Smooth muscle cell (in vitro differentiated cells): ENCODE measurements around the gene SLC22A6. TPM values are rescaled to one million over a fixed set of nuclear protein-coding genes. Genes with fewer than 3 reads are reported as not detected.

Source experiments
- DNase-seq: peaks from one replicate; lab custom pipeline; 2025; ENCODE audit not compliant: unreplicated experiment; lab: John Stamatoyannopoulos, UW
- H2AFZ ChIP-seq: fragments of 200-600 bp; sonication (generic); 2 replicates; pipeline ENCODE4 v1.6.0; 2016; ENCODE audit warnings: antibody characterized with exemption, low read depth, mild to moderate bottlenecking
- H3F3A ChIP-seq: fragments of 200-600 bp; sonication (generic); 2 replicates; pipeline ENCODE4 v1.6.0; 2017; ENCODE audit warnings: antibody characterized with exemption, low read depth
- H3K27ac ChIP-seq: fragments of 200-600 bp; sonication (generic); 2 replicates; pipeline ENCODE4 v1.5.1; 2016; ENCODE audit warnings: low read depth, mild to moderate bottlenecking
- H3K27me3 ChIP-seq: fragments of 200-600 bp; sonication (generic); 2 replicates; pipeline ENCODE4 v1.6.1; 2016; ENCODE audit warnings: low read depth, mild to moderate bottlenecking
- H3K36me3 ChIP-seq: fragments of 200-600 bp; sonication (generic); 2 replicates; pipeline ENCODE4 v1.5.1; 2016; ENCODE audit warnings: low read depth
- H3K4me1 ChIP-seq: fragments of 200-600 bp; sonication (generic); 2 replicates; pipeline ENCODE4 v1.5.1; 2016; ENCODE audit warnings: low read depth
- H3K4me2 ChIP-seq: fragments of 200-600 bp; sonication (generic); 2 replicates; pipeline ENCODE4 v1.6.0; 2016; ENCODE audit warnings: mild to moderate bottlenecking
- H3K4me3 ChIP-seq: fragments of 200-600 bp; sonication (generic); 2 replicates; pipeline ENCODE4 v1.5.1; 2016; ENCODE audit warnings: mild to moderate bottlenecking
- H3K79me2 ChIP-seq: fragments of 200-600 bp; sonication (generic); 2 replicates; pipeline ENCODE4 v1.6.0; 2016; ENCODE audit warnings: low read depth, mild to moderate bottlenecking
- H3K9ac ChIP-seq: fragments of 200-600 bp; sonication (generic); 2 replicates; pipeline ENCODE4 v1.6.0; 2016; ENCODE audit warnings: low read depth
- H3K9me3 ChIP-seq: fragments of 200-600 bp; sonication (generic); replicated peaks from 2 replicates; pipeline ENCODE4 v1.5.1; 2016; ENCODE audit warnings: low read depth
- H4K20me1 ChIP-seq: fragments of 200-600 bp; sonication (generic); 2 replicates; pipeline ENCODE4 v1.6.0; 2016; ENCODE audit warnings: low read depth
- WGBS: methylation state at CpG from one replicate; pipeline ENCODE4 v1.1.7; 2016; ENCODE audit warnings: low lambda C conversion rate; 5-methylcytosine and 5-hydroxymethylcytosine counted together
- polyA plus RNA-seq: library from polyadenylated mRNA; unstranded; fragments of >200 nt; fragmentation: Nextera tagmentation; extraction: Ambion mirVana; gene quantifications from 2 replicates; pipeline ENCODE4 v1.2.1, GENCODE V29; 2016
- total RNA-seq: library from RNA; depleted of rRNA; stranded (reverse); fragments of >200 nt; gene quantifications from 2 replicates; pipeline ENCODE4 v1.2.3, GENCODE V29; 2014
- TF ChIP-seq, protein P1 (sequence below): fragments of 200-600 bp; sonication (generic); IDR thresholded peaks from 2 replicates; pipeline ENCODE4 v1.5.1; 2017; ENCODE audit warnings: borderline replicate concordance, mild to moderate bottlenecking, antibody characterized with exemption; ENCODE audit not compliant: insufficient read depth, poor library complexity, severe bottlenecking

Gene SLC22A6
- total and polyA plus RNA-seq, 2 experiments from 2014 or later = not detected

DNA sequence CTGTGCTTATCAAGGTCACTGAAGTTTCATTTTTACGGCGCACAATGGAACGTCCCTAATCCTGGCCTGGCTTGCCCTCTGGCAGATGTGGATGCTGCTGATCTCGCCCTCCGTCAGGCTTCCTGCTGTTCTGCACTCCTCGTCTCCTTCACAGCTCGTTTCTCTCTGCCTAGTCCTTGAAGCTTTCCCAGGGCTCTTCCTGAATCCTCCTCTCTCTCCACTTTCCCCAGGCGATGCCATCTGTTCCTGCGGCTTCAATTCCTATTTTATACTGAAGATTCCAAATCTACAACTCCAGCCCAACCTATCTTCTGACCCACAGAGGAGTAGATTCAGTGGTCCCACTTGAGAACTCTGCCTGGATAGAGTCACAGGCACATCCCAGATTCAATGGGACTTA lies 16.7 kb upstream of the SLC22A6 start:
- TF ChIP-seq, protein P1, sequence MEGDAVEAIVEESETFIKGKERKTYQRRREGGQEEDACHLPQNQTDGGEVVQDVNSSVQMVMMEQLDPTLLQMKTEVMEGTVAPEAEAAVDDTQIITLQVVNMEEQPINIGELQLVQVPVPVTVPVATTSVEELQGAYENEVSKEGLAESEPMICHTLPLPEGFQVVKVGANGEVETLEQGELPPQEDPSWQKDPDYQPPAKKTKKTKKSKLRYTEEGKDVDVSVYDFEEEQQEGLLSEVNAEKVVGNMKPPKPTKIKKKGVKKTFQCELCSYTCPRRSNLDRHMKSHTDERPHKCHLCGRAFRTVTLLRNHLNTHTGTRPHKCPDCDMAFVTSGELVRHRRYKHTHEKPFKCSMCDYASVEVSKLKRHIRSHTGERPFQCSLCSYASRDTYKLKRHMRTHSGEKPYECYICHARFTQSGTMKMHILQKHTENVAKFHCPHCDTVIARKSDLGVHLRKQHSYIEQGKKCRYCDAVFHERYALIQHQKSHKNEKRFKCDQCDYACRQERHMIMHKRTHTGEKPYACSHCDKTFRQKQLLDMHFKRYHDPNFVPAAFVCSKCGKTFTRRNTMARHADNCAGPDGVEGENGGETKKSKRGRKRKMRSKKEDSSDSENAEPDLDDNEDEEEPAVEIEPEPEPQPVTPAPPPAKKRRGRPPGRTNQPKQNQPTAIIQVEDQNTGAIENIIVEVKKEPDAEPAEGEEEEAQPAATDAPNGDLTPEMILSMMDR = no peak
- H4K20me1 ChIP-seq = no peaks in the 10 kb centered on the region
- no peaks in the 10 kb centered on the region for H3K27me3 ChIP-seq
- H3K9me3 ChIP-seq = no peaks in the 10 kb centered on the region
- H3K4me3 ChIP-seq = no peak overlapping the region
- no peaks in the 10 kb centered on the region for H3F3A ChIP-seq
- no peaks in the 10 kb centered on the region for H3K79me2 ChIP-seq
- H3K9ac ChIP-seq = no peak overlapping the region
- H3K4me1 ChIP-seq = no peaks in the 10 kb centered on the region
- H3K4me2 ChIP-seq = no peak overlapping the region
- no peak for DNase-seq
- H2AFZ ChIP-seq = no peak overlapping the region
- no peak overlapping the region for H3K27ac ChIP-seq
- no peaks in the 10 kb centered on the region for H3K36me3 ChIP-seq
- 67% methylated on average over 9 of the region's 9 CpGs for WGBS

DNA sequence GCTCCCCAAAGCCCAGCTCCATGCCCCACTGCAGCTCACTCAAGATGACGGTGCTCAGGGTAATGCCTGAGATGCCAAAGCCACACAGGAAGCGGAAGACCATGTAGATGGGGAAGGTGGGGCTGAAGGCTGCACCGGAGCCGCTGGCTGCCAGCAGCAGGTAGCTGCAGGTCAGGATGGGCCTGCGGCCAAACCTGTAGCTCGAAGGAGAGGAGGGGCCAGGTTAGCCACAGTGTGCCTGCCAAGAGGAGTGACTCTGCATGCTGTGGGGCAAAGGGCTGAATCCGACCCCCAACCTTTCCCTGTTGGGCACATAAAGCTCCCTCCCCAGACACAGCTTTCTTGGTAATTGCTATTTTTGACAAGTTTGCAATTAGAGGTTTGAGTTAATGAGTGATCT lies 14.9 kb upstream of the SLC22A6 start:
- Histone ChIP-seq H3K9me3 (no peaks in the 10 kb centered on the region), H3K27ac (no peak overlapping the region), H3K4me2 (no peak overlapping the region), H3K27me3 (no peaks in the 10 kb centered on the region), H3K4me3 (no peak overlapping the region), H3K4me1 (no peaks in the 10 kb centered on the region), H2AFZ (no peak overlapping the region), H3K79me2 (no peaks in the 10 kb centered on the region), H3K9ac (no peak overlapping the region), H4K20me1 (no peaks in the 10 kb centered on the region), H3F3A (no peaks in the 10 kb centered on the region), H3K36me3 (no peaks in the 10 kb centered on the region)
- TF ChIP-seq, protein P1 = no peak
- 92% methylated on average over 7 of the region's 7 CpGs for WGBS
- DNase-seq = no peak

DNA sequence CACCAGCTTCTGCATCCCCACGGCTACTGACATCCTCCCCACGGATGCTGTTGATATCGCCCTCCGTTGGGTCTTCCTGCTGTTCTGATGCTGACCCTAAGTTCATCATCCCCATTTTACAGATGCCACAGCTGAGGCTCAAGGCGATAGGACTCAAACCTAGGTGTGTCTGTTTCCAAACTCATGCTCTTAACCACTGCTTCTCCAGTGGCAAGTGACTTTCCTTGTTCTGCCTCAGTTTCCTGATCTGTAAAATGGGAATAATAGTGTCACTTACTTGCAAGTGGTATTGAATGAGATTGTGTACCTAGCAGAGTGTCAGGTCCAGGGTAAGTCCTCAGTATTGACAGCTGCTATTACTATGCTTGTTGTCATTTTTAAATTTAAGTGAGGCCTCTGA lies 14.4 kb upstream of the SLC22A6 start:
- TF ChIP-seq, protein P1 = no peak
- Histone ChIP-seq H3K27me3 (no peaks in the 10 kb centered on the region), H4K20me1 (no peaks in the 10 kb centered on the region), H2AFZ (no peak overlapping the region), H3K79me2 (no peaks in the 10 kb centered on the region), H3F3A (no peaks in the 10 kb centered on the region), H3K4me3 (no peak overlapping the region), H3K4me1 (no peaks in the 10 kb centered on the region), H3K9ac (no peak overlapping the region), H3K27ac (no peak overlapping the region), H3K36me3 (no peaks in the 10 kb centered on the region), H3K4me2 (no peak overlapping the region), H3K9me3 (no peaks in the 10 kb centered on the region)
- 93% methylated on average over 5 of the region's 5 CpGs for WGBS
- no peak for DNase-seq

DNA sequence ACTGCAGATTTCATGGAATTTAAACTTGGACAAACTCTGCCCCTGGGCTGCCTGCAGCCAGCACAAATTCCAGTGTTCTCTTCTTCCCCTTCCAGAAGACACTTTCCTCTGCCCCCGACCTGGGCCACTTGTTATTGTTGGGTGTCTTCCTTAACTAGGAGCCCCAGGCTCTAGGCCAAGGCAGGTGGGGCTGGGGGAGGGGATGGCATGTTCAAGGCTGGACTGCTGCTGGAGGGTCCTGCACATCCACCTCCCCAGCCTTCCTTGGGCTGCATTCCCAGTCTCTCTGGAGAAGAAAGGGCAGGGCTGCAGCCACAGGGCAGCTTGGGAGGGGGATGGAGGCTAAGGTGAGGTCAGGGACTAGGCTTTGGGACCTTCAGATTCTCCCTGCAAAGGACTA lies 11.5 kb upstream of the SLC22A6 start:
- TF ChIP-seq, protein P1 = no peak
- Histone ChIP-seq H3K9ac (no peak overlapping the region), H3K4me3 (no peak overlapping the region), H2AFZ (no peak overlapping the region), H3K27me3 (no peaks in the 10 kb centered on the region), H3K27ac (no peak overlapping the region), H3K4me1 (no peaks in the 10 kb centered on the region), H3K4me2 (no peak overlapping the region), H3K79me2 (no peaks in the 10 kb centered on the region), H4K20me1 (no peaks in the 10 kb centered on the region), H3K36me3 (no peaks in the 10 kb centered on the region), H3F3A (no peaks in the 10 kb centered on the region), H3K9me3 (no peaks in the 10 kb centered on the region)
- no peak for DNase-seq
- 76% methylated on average over 1 of the region's 1 CpG for WGBS
